Stimulated activated CD8-positive, alpha-beta memory T cell treated with anti-CD3 and anti-CD28 coated beads, Interleukin-12 subunit alpha, Interleukin-12 subunit beta, amount 100 ng/mL, for 4 hours (primary cell): ENCODE data around the gene VPS54.
"Not testable (repeated sequence)": the region's sequence is repeated elsewhere in the genome, so short reads cannot be mapped to it uniquely, and the experiment has no call there.

Experiments used
- DNase-seq: peaks from one replicate; pipeline ENCODE4 v3.0.0-alpha.2; 2020; ENCODE audit warnings: low read depth

The VPS54 gene

DNA sequence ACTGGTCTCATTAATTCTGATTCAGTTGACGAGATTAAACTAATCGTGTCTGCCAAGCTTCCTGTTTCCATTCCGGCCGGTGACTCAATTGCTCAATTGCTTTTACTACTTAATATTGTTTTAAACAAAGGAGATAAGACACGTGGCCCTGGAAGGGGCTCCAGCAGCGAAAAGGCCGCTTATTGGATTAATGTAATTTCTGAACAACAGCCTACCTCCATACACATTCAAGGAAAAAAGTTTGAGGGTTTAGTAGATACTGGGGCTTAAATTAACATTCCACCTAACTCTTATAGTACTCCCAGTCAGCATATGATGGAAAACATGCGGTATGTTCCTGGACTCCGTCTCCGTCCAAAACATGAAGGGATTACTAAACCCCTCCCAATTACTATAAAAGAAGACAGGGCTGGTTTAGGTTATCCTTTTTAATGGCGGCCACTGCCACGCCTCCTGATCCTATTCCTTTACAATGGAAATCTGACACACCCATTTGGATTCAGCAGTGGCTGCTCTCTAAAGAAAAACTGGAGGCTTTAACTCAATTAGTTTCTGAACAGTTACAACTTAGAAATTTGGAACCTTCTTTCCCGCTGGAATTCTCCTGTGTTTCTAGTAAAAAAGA, 27.1 kb downstream of the VPS54 start:
- no peak for DNase-seq

DNA sequence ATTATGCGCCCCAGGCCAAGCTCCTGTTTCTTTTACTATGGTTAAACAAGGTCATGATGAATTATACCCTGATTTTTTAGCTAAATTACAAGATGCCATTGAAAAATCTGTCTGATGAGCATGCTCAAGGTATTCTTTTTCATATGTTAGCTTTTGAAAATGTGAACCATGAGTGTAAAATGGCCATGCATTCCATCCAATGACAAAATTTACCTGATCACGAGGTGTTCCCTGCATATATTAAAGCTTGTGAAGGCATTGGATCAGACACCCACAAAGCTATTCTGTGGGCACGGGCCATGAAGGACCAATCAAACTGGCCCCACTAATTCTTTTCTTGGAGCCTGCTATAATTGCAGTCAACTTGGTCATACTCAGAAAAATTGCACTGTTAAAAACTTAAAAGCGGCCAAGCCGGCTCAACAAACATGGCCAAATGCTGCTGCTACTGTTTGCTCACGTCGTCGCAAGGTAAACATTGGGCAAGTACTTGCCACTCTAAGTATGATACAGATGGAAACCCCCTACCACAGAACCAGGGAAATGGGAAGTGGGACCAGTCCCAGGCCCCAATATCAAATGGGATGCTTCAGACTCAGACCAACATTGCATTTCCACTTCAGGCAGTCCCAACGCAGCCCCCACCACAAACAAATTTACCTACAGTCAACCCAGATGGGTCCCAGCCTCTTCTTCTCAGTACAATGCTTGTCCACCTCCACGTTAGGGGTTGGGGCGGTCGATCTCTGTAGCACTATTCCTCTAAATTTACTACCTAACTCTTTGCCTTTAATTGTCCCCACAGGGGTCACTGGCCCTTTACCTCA, 27.8 kb downstream of the VPS54 start:
- DNase-seq, result not testable (repeated sequence)

DNA sequence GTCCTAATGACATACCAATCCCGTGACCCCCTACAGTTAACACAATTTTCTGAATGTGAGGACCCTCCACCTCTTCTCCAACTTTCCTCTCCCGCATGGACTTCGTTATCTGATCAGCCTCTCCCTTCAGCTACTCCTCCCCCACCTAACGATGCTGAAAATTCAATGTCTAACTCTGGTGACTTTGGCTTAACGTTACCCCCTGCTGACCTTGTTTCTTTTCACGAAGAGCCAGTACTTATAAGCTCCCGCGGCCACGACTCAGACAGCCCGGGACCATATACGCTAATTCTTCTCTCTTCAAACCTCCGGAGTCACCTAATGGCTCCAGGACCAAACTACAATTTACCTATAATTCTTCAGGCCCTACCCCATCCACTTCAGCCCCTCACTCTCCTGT, 29.2 kb downstream of the VPS54 start:
- no peak for DNase-seq

DNA sequence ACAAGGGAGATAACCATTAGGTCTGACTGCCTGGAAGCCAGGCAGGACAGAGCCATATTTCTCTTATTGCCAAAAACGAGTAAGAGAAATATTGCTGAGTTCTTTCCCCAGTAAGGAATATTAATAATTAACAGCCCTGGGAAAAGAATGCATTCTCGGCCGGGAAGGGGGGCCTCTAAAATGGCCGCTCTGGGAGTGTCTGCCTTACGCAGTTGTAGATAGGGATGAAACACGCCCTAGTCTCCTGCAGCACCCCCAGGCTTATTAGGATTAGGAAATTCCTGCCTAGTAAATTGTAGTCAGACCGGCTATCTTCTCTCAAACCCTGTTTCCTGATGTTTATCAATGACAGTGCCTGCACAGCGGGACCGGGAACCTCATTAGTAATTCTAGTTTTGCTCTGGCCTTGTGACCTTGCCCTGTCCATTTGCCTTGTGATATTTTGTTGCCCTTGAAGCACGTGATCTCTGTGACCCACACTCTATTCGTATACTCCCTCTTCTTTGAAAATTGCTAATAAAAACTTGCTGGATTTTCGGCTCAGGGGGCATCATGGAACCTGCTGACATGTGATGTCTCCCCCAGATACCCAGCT, 30.3 kb downstream of the VPS54 start:
- not testable (repeated sequence) for DNase-seq

DNA sequence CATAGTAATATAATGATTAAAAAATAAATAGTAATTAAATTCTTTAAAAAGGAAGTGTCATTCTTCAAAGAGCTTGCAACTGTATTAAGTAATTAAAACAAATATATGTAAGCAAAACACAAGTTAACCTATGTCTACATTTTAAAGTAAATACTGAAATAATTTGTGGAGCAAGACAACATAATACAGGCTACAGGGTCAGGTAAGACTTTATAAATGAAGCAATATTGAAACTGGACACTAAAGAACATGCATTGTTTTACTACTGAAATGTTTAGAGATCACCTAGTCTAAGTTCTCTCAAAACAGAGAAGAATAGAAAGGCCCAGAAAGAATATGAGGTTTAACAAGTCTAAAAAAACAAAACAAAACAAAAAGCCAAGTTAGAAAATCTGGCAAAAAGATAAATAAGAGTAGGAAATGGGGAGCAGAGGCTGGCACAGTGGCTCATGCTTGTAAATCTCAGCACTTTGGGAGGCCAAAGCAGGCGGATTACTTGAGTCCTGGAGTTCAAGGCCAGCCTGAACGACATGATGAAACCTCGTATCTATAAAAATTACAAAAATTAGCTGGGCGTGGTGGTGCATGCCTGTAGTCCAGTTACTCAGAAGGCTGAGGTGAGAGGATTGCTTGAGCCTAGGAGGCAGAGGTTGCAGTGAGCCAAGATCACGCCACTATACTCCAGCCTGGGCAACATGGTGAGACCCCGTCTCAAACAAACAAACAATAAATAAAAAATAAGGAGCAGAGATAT, 34.4 kb downstream of the VPS54 start:
- no peak for DNase-seq

DNA sequence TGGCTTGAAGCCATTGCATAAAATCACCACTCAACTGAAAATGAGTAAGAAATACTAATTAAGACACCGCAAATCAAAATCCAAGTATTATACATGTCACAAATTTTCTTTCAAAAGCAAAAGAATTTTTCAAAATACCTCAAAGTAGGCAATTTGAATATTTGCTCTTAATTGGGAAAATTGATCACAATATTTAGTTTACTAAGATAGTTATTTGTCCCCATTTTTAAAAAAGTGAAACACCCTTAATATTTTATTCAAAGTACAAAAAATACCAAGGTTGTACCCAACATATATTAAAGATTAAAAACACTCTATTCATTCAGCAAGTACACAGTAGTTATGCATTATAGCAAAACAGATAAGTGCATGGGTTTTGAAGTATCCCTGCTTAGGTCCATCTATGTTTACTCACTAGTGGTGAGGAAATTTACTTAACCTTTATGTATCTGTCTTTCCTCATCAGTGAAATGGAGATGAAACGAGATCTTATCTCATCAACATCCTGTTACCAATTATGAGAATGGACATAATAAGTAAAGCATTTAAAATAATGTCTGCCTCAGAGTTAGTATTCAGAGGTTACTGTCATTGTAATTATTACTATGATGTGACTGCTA, 35.1 kb downstream of the VPS54 start:
- DNase-seq, result no peak

DNA sequence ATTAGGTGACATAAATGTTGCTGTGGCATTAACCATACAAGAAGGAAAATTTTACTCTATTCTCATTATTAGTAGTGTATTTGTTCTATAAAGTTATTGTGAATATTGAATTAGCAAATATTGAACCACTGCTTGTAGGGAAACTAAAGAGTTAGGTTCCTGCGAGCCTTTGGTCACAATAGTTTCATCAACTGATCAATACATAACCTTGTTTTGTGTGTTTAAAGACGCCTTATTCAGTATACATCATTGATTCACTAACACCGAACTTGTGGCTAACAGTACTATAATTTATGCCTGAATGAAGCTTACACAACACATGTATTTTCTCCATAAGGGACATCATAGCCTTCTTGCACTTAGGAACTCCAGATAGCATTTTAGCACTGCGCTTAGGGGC, 36.9 kb downstream of the VPS54 start:
- DNase-seq, result no peak

DNA sequence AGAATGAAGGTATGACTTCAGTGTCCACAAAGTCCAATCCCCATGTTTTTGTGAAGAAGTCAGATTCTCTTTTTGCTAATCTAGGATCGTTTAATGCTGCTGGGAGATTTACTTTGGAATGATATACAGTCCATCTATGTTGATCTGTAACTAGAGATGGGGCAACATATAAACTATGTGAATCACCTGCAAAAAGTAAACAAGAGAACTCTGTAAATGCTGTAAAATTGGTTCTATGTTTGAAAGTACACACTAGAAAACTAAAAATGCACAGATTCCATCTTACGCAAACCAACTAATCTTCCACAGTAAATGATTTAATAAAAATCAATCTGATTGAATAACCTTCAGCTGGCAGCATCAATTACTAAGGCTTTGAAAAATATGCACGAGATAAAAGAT, 37.5 kb downstream of the VPS54 start:
- no peak for DNase-seq

DNA sequence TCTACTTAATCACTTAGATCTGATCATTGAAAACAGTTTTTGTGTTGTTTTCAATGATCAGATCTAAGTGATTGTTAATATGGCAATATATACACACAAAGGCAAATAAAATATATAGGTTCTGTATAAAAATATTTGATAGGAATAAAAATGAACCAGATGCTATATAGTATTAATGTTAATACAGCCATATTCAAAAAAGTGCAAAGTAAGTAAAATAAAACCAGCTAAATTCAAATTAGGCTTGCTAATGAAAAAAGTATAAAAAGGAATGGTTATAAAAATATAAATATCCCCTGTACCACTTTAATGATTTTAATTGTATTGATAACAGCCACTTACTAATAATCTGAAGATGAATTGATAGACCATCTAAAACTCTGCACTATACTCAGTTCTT, 38.4 kb downstream of the VPS54 start:
- no peak for DNase-seq

DNA sequence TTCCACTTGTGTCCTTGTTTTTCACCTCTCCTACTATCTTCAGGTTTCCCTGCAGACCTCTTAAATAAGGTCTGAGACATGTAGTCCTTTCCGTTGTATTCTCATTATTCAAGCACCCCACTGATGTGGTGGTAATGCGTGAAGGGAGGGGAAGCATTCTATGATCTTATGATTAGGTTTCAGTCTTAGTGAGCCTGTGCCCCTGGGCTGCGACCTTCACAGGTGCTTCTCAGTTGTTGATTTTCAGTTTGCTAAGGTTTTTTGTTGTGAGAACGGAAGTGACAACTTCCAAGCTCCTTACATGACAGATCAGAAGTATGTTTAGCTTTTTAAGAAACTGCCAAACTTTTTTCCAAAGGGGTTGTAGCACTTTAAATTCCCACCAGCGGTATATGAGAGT, 41.3 kb downstream of the VPS54 start:
- no peak for DNase-seq

DNA sequence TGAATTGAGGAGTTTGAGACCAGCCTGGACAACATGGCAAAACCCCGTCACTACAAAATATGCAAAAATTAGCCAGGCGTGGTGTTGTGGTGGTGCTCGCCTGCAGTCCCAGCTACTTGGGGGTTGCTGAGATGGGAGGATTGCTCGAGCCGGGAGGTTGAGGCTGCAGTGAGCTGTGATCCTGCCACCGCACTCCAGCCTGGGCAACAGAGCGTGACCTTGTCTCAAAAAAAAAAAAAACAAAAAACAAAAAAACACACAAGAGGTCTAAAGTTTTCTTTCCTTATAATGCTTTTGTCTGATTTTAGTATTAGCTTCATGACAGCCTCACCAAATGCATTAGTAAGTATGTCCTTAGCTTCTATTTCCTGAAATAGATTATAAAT, 43.1 kb downstream of the VPS54 start:
- DNase-seq, result no peak

DNA sequence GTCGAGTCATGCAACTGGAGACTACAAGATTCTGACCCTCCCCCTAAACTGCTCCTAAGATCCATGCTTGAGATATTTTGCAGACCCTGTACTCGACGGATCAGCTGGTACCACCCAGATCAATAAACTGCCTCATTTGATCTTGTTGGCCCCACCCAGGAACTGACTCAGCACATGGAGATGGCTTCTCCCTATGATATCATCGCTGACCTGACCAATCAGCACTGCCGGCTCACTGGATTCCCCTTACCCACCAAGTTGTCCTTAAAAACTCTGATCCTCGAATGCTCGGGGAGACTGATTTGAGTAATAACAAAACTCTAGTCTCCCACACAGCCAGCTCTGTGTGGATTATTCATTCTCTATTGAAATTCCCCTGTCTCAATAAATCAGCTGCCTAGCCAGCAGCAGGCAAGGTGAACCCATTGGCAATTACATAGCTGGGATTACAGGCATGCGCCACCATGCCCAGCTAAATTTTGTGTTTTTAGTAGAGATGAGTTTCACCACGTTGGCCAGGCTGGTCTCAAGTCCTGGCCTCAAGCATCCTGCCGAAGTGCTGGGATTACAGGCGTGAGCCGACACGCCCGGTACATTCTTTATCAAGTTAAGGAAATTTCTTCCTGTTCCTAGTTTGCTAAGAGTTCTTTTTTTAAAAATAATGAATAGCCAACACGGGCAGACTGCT, 43.6 kb downstream of the VPS54 start:
- DNase-seq, result no peak

DNA sequence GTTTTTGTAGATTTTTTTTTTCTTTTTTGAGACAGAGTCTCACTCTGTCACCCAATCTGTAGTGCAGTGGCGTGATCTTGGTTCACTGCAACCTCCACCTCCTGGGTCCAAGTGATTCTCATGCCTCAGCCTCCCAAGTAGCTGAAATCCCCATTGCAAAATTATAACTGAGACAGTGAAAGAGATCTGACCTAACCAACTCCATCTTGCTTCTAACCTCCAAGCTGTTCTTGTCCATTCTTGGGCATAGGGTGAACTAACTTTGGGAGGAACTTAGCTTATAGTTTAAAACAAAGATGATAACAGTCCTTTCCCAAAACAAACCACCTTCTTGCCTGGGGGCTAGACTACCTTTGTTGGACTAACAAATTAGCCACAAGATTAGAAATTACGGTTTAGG, 44.2 kb downstream of the VPS54 start:
- not testable (repeated sequence) for DNase-seq

DNA sequence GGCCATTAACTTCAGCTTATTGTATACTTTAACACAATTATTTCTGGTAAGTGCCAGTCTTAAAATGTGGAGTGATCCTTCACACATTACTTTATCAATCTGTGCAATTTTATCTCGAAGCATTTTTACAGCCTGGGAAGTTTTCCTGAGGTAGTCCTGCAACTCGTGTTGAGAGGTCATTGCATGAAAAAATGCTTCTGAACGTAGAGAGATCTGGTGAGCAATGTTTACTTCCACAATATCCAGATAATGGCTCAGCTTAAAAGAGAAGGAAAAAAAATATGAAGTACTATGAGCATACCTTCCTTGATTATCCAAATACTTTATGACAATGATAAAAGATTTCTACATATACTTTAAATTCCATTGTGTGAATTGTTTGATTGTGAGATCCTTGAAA, 57.0 kb downstream of the VPS54 start:
- DNase-seq, result no peak

DNA sequence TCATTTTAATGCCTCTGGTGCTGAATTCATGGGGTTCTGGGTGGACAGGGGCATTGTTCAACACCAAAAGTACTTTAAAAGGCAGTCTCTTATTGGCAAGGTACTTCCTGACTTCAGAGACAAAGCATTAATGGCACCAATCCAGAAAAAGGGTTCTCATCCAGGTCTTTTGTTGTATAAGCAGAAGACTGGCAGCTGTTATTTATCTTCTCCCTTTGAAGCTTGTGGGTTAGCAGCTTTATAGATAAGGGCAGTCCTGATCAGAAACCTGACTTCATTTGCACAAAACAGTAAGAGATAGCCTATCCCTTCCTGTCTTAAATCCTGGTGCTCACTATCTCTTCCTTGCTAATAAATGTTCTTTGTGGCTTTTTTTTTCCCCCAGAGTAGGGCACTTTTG, 68.8 kb downstream of the VPS54 start:
- DNase-seq, result no peak

DNA sequence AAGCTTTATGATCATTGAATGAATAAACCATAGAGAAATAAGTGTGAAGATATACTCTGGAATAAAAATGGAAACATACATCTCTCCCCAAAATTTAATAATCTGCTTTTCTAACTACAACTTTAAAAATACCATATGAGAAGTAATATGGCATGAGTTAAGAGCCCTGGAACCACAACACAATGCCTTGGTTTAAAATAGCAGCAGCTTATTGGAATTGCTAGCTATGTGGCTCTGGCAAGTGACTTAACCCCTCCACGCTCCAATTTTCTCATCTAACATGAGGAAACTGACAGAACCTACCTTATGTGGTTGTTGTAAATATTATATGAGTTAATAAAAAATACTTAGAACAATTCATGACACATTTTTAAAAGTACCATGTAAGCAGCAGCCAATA, 76.4 kb downstream of the VPS54 start:
- DNase-seq, result no peak

DNA sequence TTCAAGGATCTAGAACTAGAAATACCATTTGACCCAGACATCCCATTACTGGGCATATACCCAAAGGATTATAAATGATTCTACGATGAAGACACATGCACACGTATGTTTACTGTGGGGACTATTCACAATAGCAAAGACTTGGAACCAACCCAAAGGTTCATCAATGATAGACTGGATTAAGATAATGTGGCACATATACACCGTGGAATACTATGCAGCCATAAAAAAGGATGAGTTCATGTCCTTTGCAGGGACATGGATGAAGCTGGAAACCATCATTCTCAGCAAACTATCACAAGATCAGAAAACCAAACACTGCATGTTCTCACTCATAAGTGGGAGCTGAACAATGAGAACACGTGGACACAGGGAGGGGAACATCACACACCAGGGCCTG, 87.1 kb downstream of the VPS54 start:
- not testable (repeated sequence) for DNase-seq

DNA sequence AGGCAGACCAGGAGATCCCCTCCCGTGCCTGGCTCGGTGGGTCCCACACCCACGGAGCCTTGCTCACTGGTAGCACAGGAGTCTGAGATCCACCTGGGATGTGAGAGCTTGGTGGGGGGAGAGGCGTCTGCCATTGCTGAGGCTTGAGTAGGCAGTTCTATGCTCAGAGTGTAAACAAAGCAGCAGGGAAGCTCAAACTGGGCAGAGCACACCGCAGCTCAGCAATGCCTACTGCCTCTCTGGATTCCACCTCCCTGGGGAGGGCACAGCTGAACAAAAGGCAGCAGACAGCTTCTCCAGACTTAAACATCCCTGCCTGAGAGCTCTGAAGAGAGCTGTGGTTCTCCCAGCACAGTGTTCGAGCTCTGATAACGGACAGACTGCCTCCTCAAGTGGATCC, 92.4 kb downstream of the VPS54 start:
- no peak for DNase-seq

DNA sequence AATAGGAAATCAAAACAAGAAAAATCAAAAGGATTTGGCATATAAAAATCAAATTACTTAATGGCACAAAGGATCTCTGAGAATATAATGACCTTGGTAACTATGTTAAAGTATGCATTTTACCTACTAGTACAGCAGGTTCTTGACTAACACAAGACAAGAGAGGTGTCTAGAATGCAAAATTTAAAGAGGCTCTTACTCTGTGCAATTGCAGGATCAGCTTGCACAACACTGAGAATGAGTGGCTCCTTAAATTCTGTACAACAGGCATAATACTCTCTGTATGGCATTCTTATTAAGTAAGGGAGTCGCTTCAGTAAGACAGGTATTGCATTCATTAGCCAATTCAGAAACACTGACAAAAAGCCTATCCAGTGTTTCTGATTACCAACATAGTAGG, 104.9 kb downstream of the VPS54 start:
- DNase-seq, result no peak

DNA sequence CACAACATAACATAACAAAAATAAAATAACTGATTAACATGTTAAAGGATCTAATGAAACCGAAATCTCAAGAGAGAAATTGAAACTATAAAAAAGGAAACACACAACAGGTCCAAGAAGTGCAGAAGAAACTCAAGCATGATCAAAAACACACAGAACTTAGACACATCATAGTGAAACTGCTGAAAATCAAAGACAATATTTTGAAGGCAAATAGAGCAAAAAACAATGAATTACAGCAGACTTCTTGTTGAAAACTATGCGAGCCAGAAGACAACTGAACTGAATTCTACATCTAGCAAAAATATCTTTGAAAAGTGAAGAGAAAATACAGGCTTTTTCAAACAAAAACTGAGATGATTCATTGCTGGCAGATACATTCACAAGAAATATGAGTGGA, 116.2 kb downstream of the VPS54 start:
- DNase-seq, result no peak

DNA sequence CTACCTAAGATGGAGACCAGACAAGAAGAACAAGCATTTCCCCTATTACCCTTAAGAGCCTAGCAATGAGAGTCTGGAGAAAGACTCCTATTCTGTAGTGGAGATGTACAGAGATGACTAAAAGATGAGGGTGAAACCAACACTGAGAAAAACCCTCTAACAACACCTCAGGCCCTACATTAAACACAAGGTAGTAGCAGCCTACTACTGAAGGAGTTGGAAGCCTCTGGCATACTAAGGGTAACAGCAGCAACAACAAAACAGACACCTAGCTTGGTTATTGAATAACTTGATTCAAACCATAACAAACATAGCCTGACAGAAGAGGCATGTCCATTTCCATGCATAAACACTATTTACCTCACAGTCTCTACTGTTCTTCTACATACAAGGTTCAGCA, 117.1 kb downstream of the VPS54 start:
- no peak for DNase-seq

DNA sequence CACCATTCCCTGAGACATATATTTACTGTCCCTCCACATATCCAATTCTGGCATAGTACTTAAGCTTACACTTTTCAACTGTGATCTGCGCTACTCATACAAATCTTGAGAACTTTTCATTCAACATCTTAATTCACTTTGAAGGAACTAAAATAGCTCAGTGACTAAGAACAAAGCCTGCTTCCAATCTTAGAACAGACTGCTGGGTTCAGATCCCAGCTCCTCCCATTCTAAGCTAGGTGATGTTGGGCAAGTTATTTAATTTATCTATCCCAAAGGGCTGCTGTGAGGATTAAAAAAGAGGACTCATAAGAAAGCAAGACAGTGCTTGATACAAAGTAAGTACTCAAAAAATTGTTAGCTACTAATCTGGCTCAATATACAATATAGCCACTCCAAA, 119.6 kb downstream of the VPS54 start:
- no peak for DNase-seq
